Eye (tissue), 1 donor: ENCODE results near the gene UBXN10.
A peak's percentile ranks its signal among the peaks of the same experiment; 100 is the strongest.
"Not testable (repeated sequence)": the region's sequence is repeated elsewhere in the genome, so short reads cannot be mapped to it uniquely, and the experiment has no call there.

ENCODE experiments used
- DNase-seq: peaks from one replicate; pipeline ENCODE4 v3.0.0-alpha.2; 2015

The UBXN10 gene

GRCh38 chr1:20209471-20209870, 23.6 kb downstream of the UBXN10 start:
- DNase-seq, result no peak

GRCh38 chr1:20210736-20211460, 25.0 kb downstream of the UBXN10 start:
- no peak for DNase-seq

- DNase-seq, result no peak
Measured at GRCh38 chr1:20211511-20211931, 25.6 kb downstream of the UBXN10 start.

- DNase-seq, result no peak
Measured at GRCh38 chr1:20212085-20212684, 26.3 kb downstream of the UBXN10 start.

GRCh38 chr1:20212685-20213331, 26.9 kb downstream of the UBXN10 start:
- DNase-seq, result peak; percentile 87

GRCh38 chr1:20215716-20216115, 29.8 kb downstream of the UBXN10 start:
- DNase-seq, result no peak

GRCh38 chr1:20216574-20216973, 30.7 kb downstream of the UBXN10 start:
- DNase-seq, result no peak

- DNase-seq, result not testable (repeated sequence)
Measured at GRCh38 chr1:20219053-20219452, 33.2 kb downstream of the UBXN10 start.

- peak; percentile 31 for DNase-seq
Measured at GRCh38 chr1:20220036-20220435, 34.1 kb downstream of the UBXN10 start.

GRCh38 chr1:20223106-20223505, 37.2 kb downstream of the UBXN10 start:
- DNase-seq, result no peak

- peak; percentile 52 for DNase-seq
Measured at GRCh38 chr1:20223551-20224419, 37.9 kb downstream of the UBXN10 start.

GRCh38 chr1:20224546-20224945, 38.6 kb downstream of the UBXN10 start:
- peak; percentile 46 for DNase-seq

- no peak for DNase-seq
Measured at GRCh38 chr1:20227704-20228103, 41.8 kb downstream of the UBXN10 start.

- no peak for DNase-seq
Measured at GRCh38 chr1:20228314-20228825, 42.5 kb downstream of the UBXN10 start.

- no peak for DNase-seq
Measured at GRCh38 chr1:20229171-20229570, 43.3 kb downstream of the UBXN10 start.

- not testable (repeated sequence) for DNase-seq
Measured at GRCh38 chr1:20232564-20232963, 46.7 kb downstream of the UBXN10 start.

GRCh38 chr1:20233394-20233793, 47.5 kb downstream of the UBXN10 start:
- DNase-seq, result peak; percentile 49

- DNase-seq, result peak; percentile 75
Measured at GRCh38 chr1:20233866-20234265, 48.0 kb downstream of the UBXN10 start.

GRCh38 chr1:20234788-20235535, 49.1 kb downstream of the UBXN10 start:
- DNase-seq, result no peak

GRCh38 chr1:20237646-20238045, 51.8 kb downstream of the UBXN10 start:
- DNase-seq, result peak; percentile 61

GRCh38 chr1:20240012-20240411, 54.1 kb downstream of the UBXN10 start:
- no peak for DNase-seq

- no peak for DNase-seq
Measured at GRCh38 chr1:20242890-20243479, 57.1 kb downstream of the UBXN10 start.
